IMR-90 (cell line): ENCODE results near the gene PCSK6.

ENCODE experiments used
- CHD1 ChIP-seq: IDR thresholded peaks from 2 replicates; pipeline ENCODE4 v1.6.1; 2012; ENCODE audit warnings: low read depth, low read length, improper control_type of control experiment
- CTCF ChIP-seq: conservative IDR thresholded peaks from 2 replicates; pipeline ENCODE4 v1.5.1; 2012; ENCODE audit warnings: mild to moderate bottlenecking, low read depth, low read length, improper control_type of control experiment
- POLR2A ChIP-seq: IDR thresholded peaks from 2 replicates; pipeline ENCODE4 v1.6.1; 2012; ENCODE audit warnings: mild to moderate bottlenecking, low read depth, low read length
- RCOR1 ChIP-seq: IDR thresholded peaks from 2 replicates; pipeline ENCODE4 v1.6.1; 2012; ENCODE audit warnings: mild to moderate bottlenecking, low read length, improper control_type of control experiment; ENCODE audit not compliant: insufficient replicate concordance
- RFX5 ChIP-seq: IDR thresholded peaks from 2 replicates; pipeline ENCODE4 v1.8.0; 2012; ENCODE audit warnings: low read depth, mild to moderate bottlenecking, low read length, moderate library complexity
- TF ChIP-seq, protein P1 (sequence below): fragments of 150-350 bp; IDR thresholded peaks from 2 replicates; pipeline ENCODE4 v1.6.1; 2017; ENCODE audit warnings: mild to moderate bottlenecking, antibody characterized with exemption, low read length, low read depth

DNA sequence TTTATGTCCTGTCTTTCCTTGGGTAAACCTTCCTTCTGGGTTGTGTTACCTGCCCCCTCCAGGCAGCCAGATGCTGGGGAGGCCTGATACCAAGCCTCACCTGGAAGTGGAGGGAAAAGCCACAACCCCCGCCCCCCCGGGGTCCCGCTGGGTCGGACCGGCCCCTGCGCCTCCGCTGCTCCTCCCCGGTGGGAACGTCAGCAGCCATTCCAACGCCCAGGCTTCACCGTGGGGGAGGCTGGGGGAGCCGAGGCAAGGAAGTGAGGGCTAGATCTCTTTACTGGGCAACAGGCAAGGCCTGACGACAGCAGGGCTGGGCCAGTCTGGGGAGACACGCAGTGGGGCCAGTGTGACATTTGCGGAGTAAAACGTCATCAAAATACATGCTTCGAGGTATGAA lies 141.5 kb downstream of the PCSK6 start:
- TF ChIP-seq CTCF: no peak
- TF ChIP-seq POLR2A: no peak
- TF ChIP-seq CHD1: no peak
- TF ChIP-seq, protein P1, sequence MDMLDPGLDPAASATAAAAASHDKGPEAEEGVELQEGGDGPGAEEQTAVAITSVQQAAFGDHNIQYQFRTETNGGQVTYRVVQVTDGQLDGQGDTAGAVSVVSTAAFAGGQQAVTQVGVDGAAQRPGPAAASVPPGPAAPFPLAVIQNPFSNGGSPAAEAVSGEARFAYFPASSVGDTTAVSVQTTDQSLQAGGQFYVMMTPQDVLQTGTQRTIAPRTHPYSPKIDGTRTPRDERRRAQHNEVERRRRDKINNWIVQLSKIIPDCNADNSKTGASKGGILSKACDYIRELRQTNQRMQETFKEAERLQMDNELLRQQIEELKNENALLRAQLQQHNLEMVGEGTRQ: no peak
- TF ChIP-seq RFX5: no peak
- no peak for TF ChIP-seq RCOR1
